Measurements from ENCODE around the gene KIAA1671. TPM values are rescaled to one million over a fixed set of nuclear protein-coding genes. Genes with fewer than 3 reads are reported as not detected.

KIAA1671 gene
- polyA plus RNA-seq, 1 donor = 27.1 TPM

GRCh38 chr22:24950272-24950902 is 2.1 kb upstream of the KIAA1671 start:
- no peak for DNase-seq

GRCh38 chr22:24952837-24953383 is 394 bp downstream of the KIAA1671 start:
- no peak for DNase-seq

- no peak for DNase-seq
These were observed 1.0 kb downstream of the KIAA1671 start for GRCh38 chr22:24953384-24954113.

- DNase-seq = no peak
These were observed 1.6 kb downstream of the KIAA1671 start for GRCh38 chr22:24954114-24954463.

- no peak for DNase-seq
These were observed 2.3 kb downstream of the KIAA1671 start for GRCh38 chr22:24954856-24955255.

- no peak for DNase-seq
These were observed 4.5 kb downstream of the KIAA1671 start for GRCh38 chr22:24957043-24957442.

GRCh38 chr22:24961217-24961844 is 8.8 kb downstream of the KIAA1671 start:
- no peak for DNase-seq

GRCh38 chr22:24962094-24962493 is 9.6 kb downstream of the KIAA1671 start:
- DNase-seq = no peak

GRCh38 chr22:24962835-24963234 is 10.3 kb downstream of the KIAA1671 start:
- no peak for DNase-seq

GRCh38 chr22:24964441-24964840 is 11.9 kb downstream of the KIAA1671 start:
- DNase-seq = no peak

GRCh38 chr22:24965822-24966626 is 13.5 kb downstream of the KIAA1671 start:
- DNase-seq = no peak

GRCh38 chr22:24968066-24968561 is 15.6 kb downstream of the KIAA1671 start:
- DNase-seq = no peak

GRCh38 chr22:24969560-24970301 is 17.2 kb downstream of the KIAA1671 start:
- no peak for DNase-seq

GRCh38 chr22:24972369-24972768 is 19.9 kb downstream of the KIAA1671 start:
- no peak for DNase-seq

GRCh38 chr22:24973872-24974271 is 21.4 kb downstream of the KIAA1671 start:
- DNase-seq = no peak

- no peak for DNase-seq
These were observed 22.7 kb downstream of the KIAA1671 start for GRCh38 chr22:24975125-24975640.

- DNase-seq = no peak
These were observed 23.4 kb downstream of the KIAA1671 start for GRCh38 chr22:24975813-24976341.

GRCh38 chr22:24976442-24977218 is 24.1 kb downstream of the KIAA1671 start:
- no peak for DNase-seq

- no peak for DNase-seq
These were observed 25.1 kb downstream of the KIAA1671 start for GRCh38 chr22:24977370-24978221.
